ENCODE results near the gene KIF26B.

- no peak for TF ChIP-seq CTCF (conservative IDR thresholded peaks at IDR 0.05; ENCODE audit: low read length)
- no peak for TF ChIP-seq EZH2phosphoT487 (IDR thresholded peaks at IDR 0.05; ENCODE audit: borderline replicate concordance, low read depth, low read length)
These were observed 333.8 kb downstream of the KIF26B start for GRCh38 chr1:245488346-245489129.

Data from OCI-LY7 (cell line).